Measurements from ENCODE around the gene TMEM44.

- TF ChIP-seq EZH2 (IDR thresholded peaks at IDR 0.05; ENCODE audit: low read length) (no peak), CTCF (optimal IDR thresholded peaks at IDR 0.05 in 1 of 3, IDR thresholded peaks at IDR 0.05 in 1 of 3, conservative IDR thresholded peaks at IDR 0.05 in 1 of 3; ENCODE audit: extremely low read depth in 1 of 3, insufficient read depth in 2 of 3, low read length in 3 of 3) (no peak)
Observed at GRCh38 chr3:194654443-194654842, 21.2 kb upstream of the TMEM44 start.
